Measurements from ENCODE around the gene HOXB5.
A peak's percentile ranks its signal among the peaks of the same experiment; 100 is the strongest.

The HOXB5 gene

GRCh38 chr17:48546924-48547807, 46.4 kb downstream of the HOXB5 start:
- peak; percentile 46 to 94 (median 78) for DNase-seq

- DNase-seq = no peak
Observed at GRCh38 chr17:48546137-48546923, 47.2 kb downstream of the HOXB5 start.

GRCh38 chr17:48545539-48545938, 48.0 kb downstream of the HOXB5 start:
- DNase-seq = no peak

GRCh38 chr17:48545022-48545375, 48.6 kb downstream of the HOXB5 start, which contains the start of gene HOXB2:
HOXB2 (minus strand) TSS chr17:48545109; CDS start chr17:48544911, 198 bp downstream.
- no peak for DNase-seq

GRCh38 chr17:48544349-48545021, 49.1 kb downstream of the HOXB5 start:
- no peak for DNase-seq

- DNase-seq = no peak
Observed at GRCh38 chr17:48543854-48544348, 49.7 kb downstream of the HOXB5 start.

GRCh38 chr17:48543107-48543853, 50.3 kb downstream of the HOXB5 start:
- peak in 2 of 3 experiments; percentile 71 to 74 for DNase-seq

GRCh38 chr17:48542698-48543106, 50.9 kb downstream of the HOXB5 start:
- DNase-seq = no peak

- no peak for DNase-seq
Observed at GRCh38 chr17:48542114-48542656, 51.4 kb downstream of the HOXB5 start.

GRCh38 chr17:48541577-48542113, 51.9 kb downstream of the HOXB5 start:
- DNase-seq = no peak

All from NCI-H1417 (cell line).